HepG2 (cell line): ENCODE data around the gene RHCE. TPM values are rescaled to one million over a fixed set of nuclear protein-coding genes. Genes with fewer than 3 reads are reported as not detected.

ENCODE experiments used
- ATF7-NPFF ChIP-seq: sonication (generic); formaldehyde crosslinking; IDR thresholded peaks from 2 replicates; pipeline ENCODE4 v1.8.1; 2023; ENCODE audit warnings: mild to moderate bottlenecking, low read depth, missing genetic modification reagents, moderate library complexity
- BORCS8-MEF2B ChIP-seq: sonication (generic); formaldehyde crosslinking; IDR thresholded peaks from 2 replicates; pipeline ENCODE4 v1.8.0; 2022; ENCODE audit warnings: mild to moderate bottlenecking, missing genetic modification reagents
- CREB3 ChIP-seq: sonication (generic); formaldehyde crosslinking; IDR thresholded peaks from 2 replicates; pipeline ENCODE4 v1.5.0; 2020; ENCODE audit warnings: missing genetic modification reagents
- DNMT3B ChIP-seq: conservative IDR thresholded peaks from 2 replicates; pipeline ENCODE4 v1.6.1; 2016; ENCODE audit warnings: missing biosample characterization, control low read depth
- FOXP1 ChIP-seq, 2 experiments: fragments of 450-650 bp in 1 of 2; IDR thresholded peaks; 2 replicates each; pipeline ENCODE4 v1.6.1; 2017 to 2018; ENCODE audit warnings: antibody characterized with exemption in 1 of 2
- GRHL1 ChIP-seq: sonication (generic); formaldehyde crosslinking; conservative IDR thresholded peaks from 2 replicates; pipeline ENCODE4 v1.8.0; 2022; ENCODE audit warnings: missing genetic modification reagents
- MAZ ChIP-seq, 2 experiments: sonication (generic) in 1 of 2; formaldehyde crosslinking in 1 of 2; IDR thresholded peaks; 2 replicates each; pipeline versions ENCODE4 v1.5.0 to v1.6.1; 2012 to 2020; ENCODE audit warnings: low read depth in 2 of 2, mild to moderate bottlenecking in 2 of 2, borderline replicate concordance in 1 of 2, improper control_type of control experiment in 1 of 2, low read length in 1 of 2, missing genetic modification reagents in 1 of 2, moderate library complexity in 1 of 2
- NFIC ChIP-seq: IDR thresholded peaks from 2 replicates; pipeline ENCODE4 v1.6.1; 2012; ENCODE audit warnings: mild to moderate bottlenecking, low read length, inconsistent platforms
- POLR2AphosphoS5 ChIP-seq: IDR thresholded peaks from 2 replicates; pipeline ENCODE4 v1.6.1; 2012; ENCODE audit warnings: low read depth, low read length
- PTBP1 ChIP-seq: fragments of 200-400 bp; formaldehyde crosslinking; IDR thresholded peaks from 2 replicates; pipeline ENCODE4 v1.6.1; 2018; ENCODE audit warnings: low read length, low read depth; ENCODE audit not compliant: poor library complexity, severe bottlenecking
- SALL2 ChIP-seq: sonication (generic); formaldehyde crosslinking; IDR thresholded peaks from 2 replicates; pipeline ENCODE4 v1.8.1; 2023; ENCODE audit warnings: mild to moderate bottlenecking, missing genetic modification reagents, inconsistent platforms
- SMAD1 ChIP-seq: sonication (generic); formaldehyde crosslinking; IDR thresholded peaks from 2 replicates; pipeline ENCODE4 v1.4.0; 2020; ENCODE audit warnings: missing genetic modification reagents, low read depth, mild to moderate bottlenecking, borderline replicate concordance
- SRSF9 ChIP-seq: fragments of 200-400 bp; formaldehyde crosslinking; IDR thresholded peaks from 2 replicates; pipeline ENCODE4 v1.6.1; 2018; ENCODE audit warnings: borderline replicate concordance, mild to moderate bottlenecking, low read depth, low read length; ENCODE audit not compliant: insufficient read depth, poor library complexity, severe bottlenecking
- ZBTB37 ChIP-seq: sonication (generic); formaldehyde crosslinking; IDR thresholded peaks from 2 replicates; pipeline ENCODE4 v1.4.0; 2020; ENCODE audit warnings: mild to moderate bottlenecking, missing genetic modification reagents
- ZFP90 ChIP-seq: sonication (generic); formaldehyde crosslinking; IDR thresholded peaks from 2 replicates; pipeline ENCODE4 v1.8.0; 2022; ENCODE audit warnings: missing genetic modification reagents, mild to moderate bottlenecking, inconsistent platforms, borderline replicate concordance
- ZFY ChIP-seq: sonication (generic); formaldehyde crosslinking; IDR thresholded peaks from 2 replicates; pipeline ENCODE4 v1.4.0; 2020; ENCODE audit warnings: missing genetic modification reagents
- ZNF124 ChIP-seq: sonication (generic); formaldehyde crosslinking; IDR thresholded peaks from 2 replicates; pipeline ENCODE4 v1.4.0; 2020; ENCODE audit warnings: missing genetic modification reagents
- ZNF136 ChIP-seq: sonication (generic); formaldehyde crosslinking; IDR thresholded peaks from 2 replicates; pipeline ENCODE4 v1.8.1; 2022; ENCODE audit warnings: low read depth, mild to moderate bottlenecking, moderate library complexity, missing genetic modification reagents
- ZNF296 ChIP-seq: sonication (generic); formaldehyde crosslinking; conservative IDR thresholded peaks from 2 replicates; pipeline ENCODE4 v1.5.0; 2020; ENCODE audit warnings: mild to moderate bottlenecking, missing genetic modification reagents
- ZNF547 ChIP-seq: sonication (generic); formaldehyde crosslinking; IDR thresholded peaks from 2 replicates; pipeline ENCODE4 v1.5.1; 2020; ENCODE audit warnings: mild to moderate bottlenecking, missing genetic modification reagents
- ZNF614 ChIP-seq: IDR thresholded peaks from 2 replicates; pipeline ENCODE4 v1.6.1; 2018; ENCODE audit warnings: missing biosample characterization, missing genetic modification reagents, inconsistent platforms, borderline replicate concordance
- ZNF720 ChIP-seq: sonication (generic); formaldehyde crosslinking; IDR thresholded peaks from 2 replicates; pipeline ENCODE4 v1.4.0; 2020; ENCODE audit warnings: missing genetic modification reagents
- ZNF737 ChIP-seq: sonication (generic); formaldehyde crosslinking; IDR thresholded peaks from 2 replicates; pipeline ENCODE4 v1.5.0; 2020; ENCODE audit warnings: missing genetic modification reagents, mild to moderate bottlenecking, borderline replicate concordance
- ZSCAN29 ChIP-seq: sonication (generic); formaldehyde crosslinking; conservative IDR thresholded peaks from 2 replicates; pipeline ENCODE4 v1.4.0; 2020; ENCODE audit warnings: mild to moderate bottlenecking, missing genetic modification reagents
- polyA plus RNA-seq, 8 experiments: library from polyadenylated mRNA; depleted of rRNA in 3 of 8; stranded (reverse) in 7 of 8; unstranded in 1 of 8; fragments of >200 nt; fragmentation: Illumina TruSeq in 4 of 8; extraction: Trizol in 4 of 8; gene quantifications; 2 replicates each; pipeline versions ENCODE4 v1.2.1 to v1.2.3, GENCODE V29; 2011 to 2016; ENCODE audit warnings: low read depth in 4 of 8, missing spikeins in 1 of 8, mixed read lengths in 1 of 8; ENCODE audit not compliant: insufficient read depth in 1 of 8
- total RNA-seq, 5 experiments: library from RNA; depleted of rRNA; stranded (reverse); fragments of >200 nt; fragmentation: Illumina TruSeq; extraction: Trizol; gene quantifications; 2 replicates each; pipeline ENCODE4 v1.2.3, GENCODE V29; 2016; ENCODE audit warnings: low read depth in 1 of 5

Gene RHCE
- total and polyA plus RNA-seq, 2 of the 13 experiments (the other 11 are each of a cell fraction or from before 2014, with no cell fraction given), result 0.30 TPM; not detected in 1

GRCh38 chr1:25430967-25431881 is 10.6 kb upstream of the RHCE start (continued):
- TF ChIP-seq MAZ (IDR thresholded peaks at IDR 0.05; ENCODE audit: borderline replicate concordance, low read depth, low read length) (no peak), MAZ (CRISPR knock-in tag; IDR thresholded peaks at IDR 0.05; ENCODE audit: low read depth) (0 out of 2 replicates have a peak, but pooled peaks have one; percentile 38), FOXP1 (IDR thresholded peaks at IDR 0.05) (no peak), FOXP1 (CRISPR knock-in tag; IDR thresholded peaks at IDR 0.05) (no peak), ZFY (CRISPR knock-in tag) (peak; percentile 88), ZNF136 (CRISPR knock-in tag) (no peak), ZNF737 (CRISPR knock-in tag) (no peak), ATF7-NPFF (CRISPR knock-in tag) (no peak), ZBTB37 (no peak), ZSCAN29 (CRISPR knock-in tag) (no peak), SMAD1 (no peak), ZNF720 (CRISPR knock-in tag) (no peak), DNMT3B (CRISPR knock-in tag) (no peak), ZNF124 (CRISPR knock-in tag) (no peak), ZNF614 (no peak), SRSF9 (no peak), CREB3 (no peak), NFIC (no peak), ZNF296 (CRISPR knock-in tag) (no peak), GRHL1 (no peak), PTBP1 (no peak), ZNF547 (no peak), BORCS8-MEF2B (CRISPR knock-in tag) (no peak), POLR2AphosphoS5 (no peak), ZFP90 (CRISPR knock-in tag) (no peak), SALL2 (CRISPR knock-in tag) (no peak)
